Naive thymus-derived CD4-positive, alpha-beta T cell (primary cell): ENCODE data around the gene EFNA4. TPM values are rescaled to one million over a fixed set of nuclear protein-coding genes. Genes with fewer than 3 reads are reported as not detected.

Experiments used
- ATAC-seq: fragments of 150-1000 bp; cut with Tn5 transposase; 2 replicates; pipeline ENCODE4 v1.10.0; 2021; ENCODE audit warnings: mild to moderate bottlenecking, moderate library complexity
- CTCF ChIA-PET: fragments of 350-600 bp; sonication (Branson Sonifier 250); formaldehyde crosslinking; loops from one replicate; lab custom pipeline; 2021; ENCODE audit warnings: antibody characterized with exemption; lab: Charles Lee
- POLR2A ChIA-PET: fragments of 350-600 bp; sonication (Branson Sonifier 250); formaldehyde crosslinking; loops from one replicate; lab custom pipeline; 2021; ENCODE audit warnings: antibody characterized with exemption, inconsistent platforms; lab: Charles Lee
- DNase-seq, 9 donors: peaks; one replicate each; pipeline versions ENCODE4 v3.0.0 to v3.0.0-alpha.2; 2020 to 2022; ENCODE audit warnings: mixed read lengths in 1 of 9
- H3K27ac ChIP-seq: one replicate; pipeline ENCODE4 v1.7.0; 2013; ENCODE audit warnings: mild to moderate bottlenecking, low read depth, low read length, moderate library complexity
- H3K27me3 ChIP-seq, 2 donors: one replicate each; pipeline ENCODE4 v1.7.0; 2013; ENCODE audit warnings: low read length in 2 of 2, mild to moderate bottlenecking in 2 of 2, moderate library complexity in 2 of 2; ENCODE audit not compliant: control insufficient read depth in 2 of 2, insufficient read depth in 2 of 2
- H3K36me3 ChIP-seq, 3 experiments: 1 replicate in 2 of 3; 2 replicates in 1 of 3; pipeline ENCODE4 v1.7.0; 2013; ENCODE audit warnings: low read length in 3 of 3, mild to moderate bottlenecking in 3 of 3, moderate library complexity in 1 of 3; ENCODE audit not compliant: insufficient read depth in 3 of 3, control insufficient read depth in 2 of 3
- H3K4me1 ChIP-seq, 2 donors: one replicate each; pipeline ENCODE4 v1.7.0; 2013; ENCODE audit warnings: low read length in 2 of 2, mild to moderate bottlenecking in 2 of 2, moderate library complexity in 1 of 2; ENCODE audit not compliant: control insufficient read depth in 2 of 2, insufficient read depth in 2 of 2
- H3K4me3 ChIP-seq: 2 replicates; pipeline ENCODE4 v1.7.0; 2013; ENCODE audit warnings: mild to moderate bottlenecking, low read length
- H3K9me3 ChIP-seq, 3 experiments: 1 replicate in 2 of 3; 2 replicates in 1 of 3; pipeline ENCODE4 v1.7.0; 2013; ENCODE audit warnings: low read length in 3 of 3; ENCODE audit not compliant: control insufficient read depth in 2 of 3
- H3K27ac Mint-ChIP-seq, 9 donors: one replicate each; pipeline ENCODE4 v1.8.0; 2020 to 2022; ENCODE audit warnings: mixed read lengths in 9 of 9, mild to moderate bottlenecking in 8 of 9, moderate library complexity in 5 of 9, inconsistent platforms in 2 of 9
- H3K27me3 Mint-ChIP-seq, 5 donors: one replicate each; pipeline ENCODE4 v1.8.0; 2021 to 2022; ENCODE audit warnings: mixed read lengths in 5 of 5, mild to moderate bottlenecking in 1 of 5
- H3K36me3 Mint-ChIP-seq, 5 donors: one replicate each; pipeline ENCODE4 v1.8.0; 2020 to 2022; ENCODE audit warnings: mixed read lengths in 5 of 5, mild to moderate bottlenecking in 3 of 5, inconsistent platforms in 1 of 5
- H3K4me1 Mint-ChIP-seq, 7 donors: one replicate each; pipeline ENCODE4 v1.8.0; 2020 to 2022; ENCODE audit warnings: mixed read lengths in 7 of 7, mild to moderate bottlenecking in 3 of 7, inconsistent platforms in 1 of 7
- H3K4me3 Mint-ChIP-seq, 10 donors: one replicate each; pipeline ENCODE4 v1.8.0; 2020 to 2022; ENCODE audit warnings: mild to moderate bottlenecking in 10 of 10, mixed read lengths in 10 of 10, moderate library complexity in 6 of 10, inconsistent platforms in 2 of 10
- H3K9me3 Mint-ChIP-seq, 11 donors: one replicate each; pipeline ENCODE4 v1.8.0; 2020 to 2022; ENCODE audit warnings: mixed read lengths in 11 of 11, mild to moderate bottlenecking in 4 of 11, inconsistent platforms in 1 of 11, moderate library complexity in 1 of 11
- intact Hi-C, 2 donors: fragments of 100-400 bp; cut with micrococcal nuclease; formaldehyde crosslinking; loops; one replicate each; pipeline ENCODE4 v1.15.1; 2023
- polyA plus RNA-seq, 2 donors: library from polyadenylated mRNA; unstranded; fragments of 300-500 nt; fragmentation: Illumina TruSeq; gene quantifications; one replicate each; pipeline ENCODE4 v1.2.3, GENCODE V29; 2021
- total RNA-seq, 6 experiments: library from RNA in 5 of 6; stranded (reverse) in 5 of 6; gene quantifications; 1 replicate in 5 of 6; 2 replicates in 1 of 6; pipeline ENCODE4 v1.2.3 and lab custom pipeline; 2021 to 2026

EFNA4 gene
- total and polyA plus RNA-seq, 7 experiments from 2014 or later: 2.1 to 9.4 (median 4.8) TPM

DNA sequence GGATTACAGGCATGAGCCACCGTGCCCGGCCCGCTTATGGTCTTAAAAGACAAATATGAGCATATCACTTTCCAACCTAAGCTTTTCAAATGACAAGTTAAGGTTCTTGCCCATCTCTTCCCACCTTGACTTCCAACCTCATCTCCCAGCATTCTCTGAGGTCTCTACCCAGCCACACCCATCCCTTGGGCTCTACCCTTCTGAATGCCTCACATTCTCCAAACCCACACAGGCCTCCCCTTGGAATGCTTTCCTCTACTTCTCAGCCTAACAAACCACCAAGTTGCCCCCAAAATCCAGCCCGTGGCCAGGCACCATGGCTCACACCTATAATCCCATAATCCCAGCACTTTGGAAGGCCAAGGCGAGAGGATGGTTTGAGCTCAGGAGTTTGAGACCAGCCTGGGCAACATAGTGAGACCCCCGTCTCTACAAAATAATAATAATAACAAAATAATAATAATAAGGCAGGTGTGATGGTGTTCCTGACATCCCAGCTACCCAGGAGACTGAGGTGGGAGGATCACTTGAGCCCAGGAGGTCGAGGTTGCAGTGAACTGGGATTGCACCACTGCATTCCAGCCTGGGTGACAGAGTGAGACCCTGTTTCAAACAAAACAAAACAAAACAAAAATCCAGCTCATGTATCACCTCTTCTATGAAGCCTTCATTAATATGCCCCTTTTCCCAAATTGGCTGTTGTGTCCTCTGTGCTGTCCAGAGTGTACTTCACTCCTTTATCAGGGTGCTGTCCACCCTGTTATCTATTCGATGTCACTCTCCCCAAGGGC, 41.2 kb upstream of the EFNA4 start:
- DNase-seq: no peak
- Histone ChIP-seq H3K27me3 (no peaks in the 10 kb centered on the region), H3K9me3 (no peaks in the 10 kb centered on the region), H3K4me1 (peaks cover 6 to 16% of the 10 kb centered on the region in 2 donors), H3K4me3 (no peak overlapping the region), H3K27ac (no peak overlapping the region), H3K36me3 (peaks cover 0 to 8% (median 0%) of the 10 kb centered on the region in 3 experiments)
- intact Hi-C loops: no loop called here
- peaks cover 0 to 4% (median 0%) of the 10 kb centered on the region in 11 donors for H3K9me3 Mint-ChIP-seq
- no peak for ATAC-seq
- peaks cover 0 to 6% (median 0%) of the 10 kb centered on the region in 5 donors for H3K36me3 Mint-ChIP-seq
- H3K27me3 Mint-ChIP-seq: no peaks in the 10 kb centered on the region
- no peak overlapping the region for H3K4me3 Mint-ChIP-seq
- ChIA-PET POLR2A (interaction anchor here (0.9 to 2.2 kb wide), 3 partner anchors 10 to 66 kb away, joined by 3 to 5 read pairs (median 3); partner anchors contain the start of genes PBXIP1 and ZBTB7B), CTCF (interaction anchor here (0.9 to 1.7 kb wide), 7 partner anchors 10 to 67 kb away, joined by 3 to 7 read pairs (median 4); partner anchors contain the start of genes ADAM15 and PBXIP1)
- H3K27ac Mint-ChIP-seq: peak overlapping the region in 7 of 9 donors; percentile 21 to 93 (median 65)
- H3K4me1 Mint-ChIP-seq: peaks cover 19 to 46% (median 38%) of the 10 kb centered on the region in 7 donors

DNA sequence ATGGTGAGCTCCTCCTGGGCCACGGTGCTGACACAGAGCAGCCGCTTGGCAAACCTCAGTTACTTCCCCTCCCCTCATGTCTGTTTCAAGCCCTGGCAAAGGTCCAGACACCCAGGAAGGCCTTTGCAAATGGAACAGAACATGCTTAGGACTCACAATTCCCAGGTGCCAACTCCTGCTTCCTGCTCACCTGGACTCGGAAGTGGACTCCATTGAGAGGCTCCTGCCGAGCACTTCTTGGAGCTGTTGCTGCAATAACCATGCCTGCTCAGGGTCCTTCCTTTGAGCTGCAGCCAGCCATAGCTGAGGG, 40.7 kb upstream of the EFNA4 start:
- peaks cover 0 to 4% (median 0%) of the 10 kb centered on the region in 11 donors for H3K9me3 Mint-ChIP-seq
- peaks cover 0 to 6% (median 0%) of the 10 kb centered on the region in 5 donors for H3K36me3 Mint-ChIP-seq

DNA sequence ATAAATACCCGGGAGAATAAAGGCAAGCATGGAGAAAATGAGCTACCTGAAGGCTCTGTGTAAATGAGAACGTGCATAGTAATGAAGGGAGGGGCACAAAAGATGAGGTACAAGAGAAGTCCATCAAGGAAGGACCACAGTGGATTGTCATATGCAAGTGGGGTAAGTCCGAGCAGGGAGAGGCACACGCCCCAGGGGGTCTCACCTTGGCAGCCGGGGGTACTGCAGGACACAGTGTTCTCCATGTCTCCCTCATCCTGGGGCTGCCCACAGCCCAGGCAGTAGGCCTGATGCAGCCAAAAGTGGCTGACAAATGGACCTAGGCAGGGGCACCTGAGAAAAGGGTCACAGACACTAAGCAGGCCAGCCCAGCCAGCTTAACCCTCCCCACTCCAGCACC, 39.9 kb upstream of the EFNA4 start:
- H3K4me1 ChIP-seq: peaks cover 0 to 7% of the 10 kb centered on the region in 2 donors
- Mint-ChIP-seq H3K27me3 (no peaks in the 10 kb centered on the region), H3K36me3 (peaks cover 0 to 6% (median 0%) of the 10 kb centered on the region in 5 donors), H3K4me3 (no peak overlapping the region), H3K9me3 (peaks cover 0 to 4% (median 0%) of the 10 kb centered on the region in 11 donors), H3K27ac (peak overlapping the region in 3 of 9 donors; percentile 22 to 59 (median 42)), H3K4me1 (peaks cover 19 to 37% (median 29%) of the 10 kb centered on the region in 7 donors)
- peaks cover 0 to 8% (median 0%) of the 10 kb centered on the region in 3 experiments for H3K36me3 ChIP-seq
- ATAC-seq (no peak), DNase-seq (no peak)
- no peak overlapping the region for H3K27ac ChIP-seq
- no peak overlapping the region for H3K4me3 ChIP-seq
- intact Hi-C loops: no loop called here
- POLR2A ChIA-PET: interaction anchor here (0.6 to 2.2 kb wide), 4 partner anchors 32 to 68 kb away, joined by 3 to 5 read pairs (median 3); partner anchors contain the start of genes CKS1B and PBXIP1
- CTCF ChIA-PET: interaction anchor here (0.6 to 1.7 kb wide), 4 partner anchors 21 to 111 kb away, joined by 3 to 7 read pairs (median 4); partner anchors contain the start of gene PBXIP1
- H3K9me3 ChIP-seq: no peaks in the 10 kb centered on the region
- no peaks in the 10 kb centered on the region for H3K27me3 ChIP-seq

More for the DNA sequence above, 40.7 kb upstream of the EFNA4 start:
- Mint-ChIP-seq H3K27me3 (no peaks in the 10 kb centered on the region), H3K27ac (peak overlapping the region in 5 of 9 donors; percentile 5 to 78 (median 57)), H3K4me3 (no peak overlapping the region), H3K4me1 (peaks cover 19 to 42% (median 33%) of the 10 kb centered on the region in 7 donors)
- ATAC-seq (no peak), DNase-seq (no peak)
- Histone ChIP-seq H3K9me3 (no peaks in the 10 kb centered on the region), H3K4me3 (no peak overlapping the region), H3K36me3 (peaks cover 0 to 8% (median 0%) of the 10 kb centered on the region in 3 experiments), H3K27me3 (no peaks in the 10 kb centered on the region), H3K27ac (no peak overlapping the region), H3K4me1 (peaks cover 2 to 11% of the 10 kb centered on the region in 2 donors)
- ChIA-PET POLR2A (interaction anchor here (0.6 to 2.2 kb wide), 5 partner anchors 10 to 67 kb away, joined by 3 to 5 read pairs (median 3); partner anchors contain the start of genes CKS1B and PBXIP1), CTCF (interaction anchor here (0.9 to 1.7 kb wide), 6 partner anchors 11 to 67 kb away, joined by 3 to 7 read pairs (median 4); partner anchors contain the start of gene PBXIP1)
- intact Hi-C loops: no loop called here

DNA sequence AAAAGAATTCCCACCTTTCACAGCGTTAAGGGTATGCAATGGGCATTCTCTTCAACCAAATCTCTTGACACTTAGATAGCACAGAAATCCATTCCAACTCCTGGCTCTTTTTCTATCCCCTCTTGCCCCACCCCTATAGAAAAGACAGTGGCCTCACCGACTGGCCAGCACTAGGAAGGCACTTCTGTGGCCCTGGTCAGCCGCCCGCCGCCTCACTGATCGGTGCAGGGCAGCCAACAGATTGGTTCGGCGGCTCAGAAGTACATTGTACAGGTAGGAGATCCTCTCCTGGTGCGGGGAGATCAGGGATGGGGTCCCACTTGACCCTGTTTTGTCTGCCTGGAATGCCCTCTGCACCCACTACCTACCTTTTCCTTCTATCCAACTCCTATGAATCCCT, 39.2 kb upstream of the EFNA4 start:
- intact Hi-C loops: no loop called here
- no peaks in the 10 kb centered on the region for H3K9me3 ChIP-seq
- peak overlapping the region in 5 of 9 donors; percentile 7 to 59 (median 53) for H3K27ac Mint-ChIP-seq
- H3K9me3 Mint-ChIP-seq: peaks cover 0 to 4% (median 0%) of the 10 kb centered on the region in 11 donors
- ChIA-PET POLR2A (no interaction called here), CTCF (no interaction called here)
- no peak overlapping the region for H3K27ac ChIP-seq
- no peak overlapping the region for H3K4me3 Mint-ChIP-seq
- H3K36me3 ChIP-seq: peaks cover 0 to 2% (median 0%) of the 10 kb centered on the region in 3 experiments
- H3K27me3 ChIP-seq: no peaks in the 10 kb centered on the region
- H3K4me1 ChIP-seq: no peaks in the 10 kb centered on the region
- peaks cover 0 to 5% (median 0%) of the 10 kb centered on the region in 5 donors for H3K36me3 Mint-ChIP-seq
- peaks cover 15 to 31% (median 27%) of the 10 kb centered on the region in 7 donors for H3K4me1 Mint-ChIP-seq
- no peak overlapping the region for H3K4me3 ChIP-seq
- DNase-seq (no peak), ATAC-seq (no peak)
- no peaks in the 10 kb centered on the region for H3K27me3 Mint-ChIP-seq

DNA sequence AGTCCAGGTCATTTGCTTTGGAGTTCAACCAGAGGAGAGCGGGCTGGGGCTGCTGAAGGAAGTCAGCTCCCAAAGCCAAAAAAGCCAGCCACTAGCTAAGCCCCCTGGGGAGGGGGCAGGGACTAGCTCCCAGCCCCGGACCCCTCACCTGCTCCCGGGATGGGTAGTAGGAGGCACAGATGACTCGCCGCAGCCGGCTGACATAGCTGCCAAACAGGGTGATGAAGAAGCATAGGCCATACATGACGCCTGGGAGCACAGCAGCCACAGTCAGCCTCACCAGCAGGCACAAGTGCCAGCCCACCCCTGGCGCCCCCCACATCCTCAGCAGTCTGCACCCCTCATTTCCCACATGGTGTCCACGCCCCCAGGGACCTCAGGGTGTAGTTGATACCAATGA, 37.4 kb upstream of the EFNA4 start:
- CTCF ChIA-PET: interaction anchor here (1.1 kb wide), 1 partner anchor 14 kb away, joined by 3 read pairs; no protein-coding TSS in a partner anchor

DNA sequence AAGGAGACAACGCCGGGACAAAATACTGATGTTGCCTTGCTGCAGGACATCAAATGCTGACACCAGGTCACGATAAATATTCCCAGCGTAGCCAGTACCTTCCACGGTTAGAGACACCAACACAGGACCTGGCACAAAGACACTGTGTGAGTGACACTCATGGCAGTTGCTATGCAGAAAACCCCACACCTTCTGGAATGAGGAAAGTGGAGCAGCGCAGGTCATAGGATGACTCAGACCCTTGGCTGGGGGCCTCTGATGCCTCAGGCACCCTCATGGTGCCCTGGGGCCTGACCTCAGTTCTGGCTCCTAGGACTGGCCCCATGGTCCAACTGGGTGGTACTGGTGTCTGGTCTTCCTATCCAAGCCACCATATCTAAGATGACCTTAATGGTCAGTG, 37.0 kb upstream of the EFNA4 start:
- no peak overlapping the region for H3K4me3 ChIP-seq
- no peak overlapping the region for H3K27ac ChIP-seq
- peaks cover 6 to 15% (median 9%) of the 10 kb centered on the region in 7 donors for H3K4me1 Mint-ChIP-seq
- H3K27ac Mint-ChIP-seq: no peak overlapping the region
- intact Hi-C loops: no loop called here
- ChIA-PET POLR2A (no interaction called here), CTCF (interaction anchor here (1.1 kb wide), 1 partner anchor 14 kb away, joined by 3 read pairs; no protein-coding TSS in a partner anchor)
- no peak for DNase-seq
- H3K4me3 Mint-ChIP-seq: no peak overlapping the region
- no peaks in the 10 kb centered on the region for H3K27me3 Mint-ChIP-seq
- H3K4me1 ChIP-seq: no peaks in the 10 kb centered on the region
- H3K36me3 Mint-ChIP-seq: peaks cover 0 to under 1% (median 0%) of the 10 kb centered on the region in 5 donors
- no peaks in the 10 kb centered on the region for H3K9me3 ChIP-seq
- no peaks in the 10 kb centered on the region for H3K36me3 ChIP-seq
- no peak for ATAC-seq
- H3K27me3 ChIP-seq: no peaks in the 10 kb centered on the region
- peaks cover 0 to 3% (median 0%) of the 10 kb centered on the region in 11 donors for H3K9me3 Mint-ChIP-seq

More for the DNA sequence above, 37.4 kb upstream of the EFNA4 start:
- H3K4me3 Mint-ChIP-seq: no peak overlapping the region
- Histone ChIP-seq H3K4me3 (no peak overlapping the region), H3K27me3 (no peaks in the 10 kb centered on the region), H3K36me3 (no peaks in the 10 kb centered on the region), H3K4me1 (no peaks in the 10 kb centered on the region), H3K9me3 (no peaks in the 10 kb centered on the region), H3K27ac (no peak overlapping the region)
- H3K36me3 Mint-ChIP-seq: peaks cover 0 to 2% (median 0%) of the 10 kb centered on the region in 5 donors
- H3K9me3 Mint-ChIP-seq: peaks cover 0 to 3% (median 0%) of the 10 kb centered on the region in 11 donors
- POLR2A ChIA-PET: no interaction called here
- no peaks in the 10 kb centered on the region for H3K27me3 Mint-ChIP-seq
- H3K4me1 Mint-ChIP-seq: peaks cover 7 to 16% (median 12%) of the 10 kb centered on the region in 7 donors
- DNase-seq (no peak), ATAC-seq (no peak)
- no peak overlapping the region for H3K27ac Mint-ChIP-seq
- intact Hi-C loops: no loop called here
